AG09319 (cell line): ENCODE measurements around the gene ADPRH.
A peak's percentile ranks its signal among the peaks of the same experiment; 100 is the strongest.

Experiments used
- DNase-seq: peaks from one replicate; pipeline ENCODE4 v3.0.0-alpha.2; 2010; ENCODE audit warnings: low read depth; ENCODE audit errors: extremely low read depth
- TF ChIP-seq, protein P1 (sequence below): IDR thresholded peaks from 2 replicates; pipeline ENCODE4 v1.5.1; 2011; ENCODE audit warnings: low read depth, mild to moderate bottlenecking, inconsistent platforms, low read length, moderate library complexity

Gene ADPRH

DNA sequence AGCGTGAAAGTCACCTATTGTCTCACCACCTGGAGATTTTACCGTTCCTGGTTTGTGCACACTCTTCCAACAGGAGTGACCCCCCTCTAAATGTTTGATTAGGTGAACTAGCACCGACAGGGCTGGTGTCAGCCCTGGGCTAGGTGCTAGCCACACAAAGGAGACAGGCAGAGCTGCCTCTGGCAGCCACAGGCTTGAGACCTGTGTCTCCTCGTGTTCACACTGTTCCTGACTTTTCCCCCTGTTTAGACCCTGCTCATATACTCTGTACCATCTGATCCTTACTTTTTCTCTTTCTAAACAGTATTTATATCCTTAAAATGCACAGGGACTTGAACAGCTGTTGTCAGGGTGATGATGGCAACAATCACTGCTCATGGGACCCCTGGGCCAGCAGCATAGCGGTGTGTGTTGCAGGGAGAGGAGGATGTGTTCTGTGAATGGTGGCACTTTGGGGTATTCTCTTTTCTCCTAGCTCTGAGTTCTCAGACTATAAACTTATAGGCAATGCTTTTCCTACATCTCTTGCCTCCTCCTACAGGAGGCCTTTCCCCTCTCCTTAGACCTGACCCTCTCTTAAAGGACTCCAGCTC, 25.4 kb upstream of the ADPRH start:
- DNase-seq, result no peak
- TF ChIP-seq, protein P1, sequence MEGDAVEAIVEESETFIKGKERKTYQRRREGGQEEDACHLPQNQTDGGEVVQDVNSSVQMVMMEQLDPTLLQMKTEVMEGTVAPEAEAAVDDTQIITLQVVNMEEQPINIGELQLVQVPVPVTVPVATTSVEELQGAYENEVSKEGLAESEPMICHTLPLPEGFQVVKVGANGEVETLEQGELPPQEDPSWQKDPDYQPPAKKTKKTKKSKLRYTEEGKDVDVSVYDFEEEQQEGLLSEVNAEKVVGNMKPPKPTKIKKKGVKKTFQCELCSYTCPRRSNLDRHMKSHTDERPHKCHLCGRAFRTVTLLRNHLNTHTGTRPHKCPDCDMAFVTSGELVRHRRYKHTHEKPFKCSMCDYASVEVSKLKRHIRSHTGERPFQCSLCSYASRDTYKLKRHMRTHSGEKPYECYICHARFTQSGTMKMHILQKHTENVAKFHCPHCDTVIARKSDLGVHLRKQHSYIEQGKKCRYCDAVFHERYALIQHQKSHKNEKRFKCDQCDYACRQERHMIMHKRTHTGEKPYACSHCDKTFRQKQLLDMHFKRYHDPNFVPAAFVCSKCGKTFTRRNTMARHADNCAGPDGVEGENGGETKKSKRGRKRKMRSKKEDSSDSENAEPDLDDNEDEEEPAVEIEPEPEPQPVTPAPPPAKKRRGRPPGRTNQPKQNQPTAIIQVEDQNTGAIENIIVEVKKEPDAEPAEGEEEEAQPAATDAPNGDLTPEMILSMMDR, result no peak

DNA sequence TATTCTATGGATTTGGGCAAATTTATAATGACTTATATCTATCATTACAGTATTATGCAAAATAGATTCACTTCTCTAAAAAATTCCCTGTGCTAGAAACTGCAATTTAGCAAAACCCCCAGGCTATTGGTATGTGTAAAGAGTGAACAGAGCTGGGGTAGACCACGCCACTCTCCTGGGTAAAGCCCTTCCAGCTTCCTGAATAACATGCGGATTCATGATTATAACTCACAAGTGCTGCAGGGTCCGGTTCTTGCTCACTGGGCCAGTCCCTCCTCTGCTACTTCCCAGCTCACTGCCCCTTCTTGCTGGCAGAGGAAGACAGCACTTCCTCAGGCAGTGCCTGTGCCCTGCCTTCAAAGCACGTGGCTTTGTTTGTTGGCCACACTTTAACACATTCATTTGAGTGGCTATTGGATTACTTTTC, 24.0 kb upstream of the ADPRH start:
- DNase-seq, result no peak
- TF ChIP-seq, protein P1, result no peak

DNA sequence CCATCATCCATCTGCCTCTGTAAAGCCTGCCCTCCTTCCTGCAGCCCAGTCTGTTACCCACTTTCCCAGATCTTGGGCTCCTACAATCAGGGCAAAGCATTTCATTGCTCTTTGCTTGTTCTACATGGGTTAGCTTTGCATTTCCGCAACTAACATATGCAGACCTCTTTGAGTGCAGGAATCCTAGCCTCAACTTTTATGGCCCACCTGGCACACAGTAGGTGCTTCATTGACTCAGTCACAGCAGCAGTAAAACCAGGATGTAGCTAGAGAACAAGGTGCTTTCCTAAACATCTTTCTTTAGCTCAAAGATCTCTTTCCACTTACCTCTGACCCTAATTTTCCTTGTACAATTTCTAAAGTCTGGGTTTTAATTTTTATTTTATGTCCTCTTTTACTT, 23.4 kb upstream of the ADPRH start:
- DNase-seq, result no peak
- TF ChIP-seq, protein P1, result no peak

DNA sequence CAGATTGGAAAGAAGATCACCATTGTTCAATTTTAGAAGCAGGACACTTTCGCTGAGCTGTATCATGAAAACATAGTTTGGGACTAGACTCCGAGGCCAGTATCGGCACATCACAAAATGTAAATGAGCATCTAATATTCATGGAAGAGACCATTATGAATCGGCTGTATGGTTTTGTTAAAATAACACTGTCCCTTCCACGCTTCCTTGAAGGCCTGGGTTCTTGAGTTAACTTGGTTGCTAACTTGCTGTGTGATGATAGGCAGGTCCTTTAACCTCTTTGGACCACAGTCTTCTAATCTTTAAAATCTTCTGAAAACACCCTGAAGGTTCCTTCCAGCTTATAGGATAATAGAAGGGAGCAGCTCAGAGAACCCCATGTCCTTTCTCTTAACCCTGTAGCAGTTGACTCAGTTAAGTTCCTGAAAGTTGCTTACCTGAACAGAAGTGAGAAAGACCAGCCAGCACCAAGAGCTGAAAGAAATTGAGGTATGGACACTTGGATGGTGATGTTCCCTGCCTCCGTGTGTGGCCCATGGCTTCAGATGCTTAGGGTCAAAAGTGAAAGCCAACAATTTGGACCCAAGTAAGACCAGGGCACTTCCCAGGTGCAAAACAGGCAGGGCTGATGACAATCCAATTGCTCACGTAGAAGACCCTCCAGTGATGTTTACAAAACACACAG, 22.0 kb upstream of the ADPRH start:
- DNase-seq, result no peak
- TF ChIP-seq, protein P1, result no peak

DNA sequence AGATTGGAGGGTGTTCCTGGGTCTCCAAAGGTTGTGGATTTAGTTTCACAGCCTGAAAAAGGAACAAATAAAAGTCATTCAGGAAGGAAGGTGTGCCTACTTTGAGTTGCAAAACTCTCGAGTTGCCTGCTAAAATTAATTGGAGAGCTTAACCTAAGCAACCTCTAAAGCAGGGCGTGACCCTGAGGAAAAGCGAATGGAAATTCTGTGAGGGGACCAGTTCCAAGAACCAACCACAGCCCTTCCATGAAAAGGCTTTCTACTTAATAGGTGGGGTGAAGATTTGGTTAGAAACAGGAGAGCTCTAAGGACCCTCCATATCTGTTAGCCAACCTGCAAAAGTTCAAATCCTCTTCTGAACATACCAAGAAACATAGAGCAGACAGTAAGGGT, 21.4 kb upstream of the ADPRH start:
- no peak for DNase-seq
- TF ChIP-seq, protein P1, result no peak

DNA sequence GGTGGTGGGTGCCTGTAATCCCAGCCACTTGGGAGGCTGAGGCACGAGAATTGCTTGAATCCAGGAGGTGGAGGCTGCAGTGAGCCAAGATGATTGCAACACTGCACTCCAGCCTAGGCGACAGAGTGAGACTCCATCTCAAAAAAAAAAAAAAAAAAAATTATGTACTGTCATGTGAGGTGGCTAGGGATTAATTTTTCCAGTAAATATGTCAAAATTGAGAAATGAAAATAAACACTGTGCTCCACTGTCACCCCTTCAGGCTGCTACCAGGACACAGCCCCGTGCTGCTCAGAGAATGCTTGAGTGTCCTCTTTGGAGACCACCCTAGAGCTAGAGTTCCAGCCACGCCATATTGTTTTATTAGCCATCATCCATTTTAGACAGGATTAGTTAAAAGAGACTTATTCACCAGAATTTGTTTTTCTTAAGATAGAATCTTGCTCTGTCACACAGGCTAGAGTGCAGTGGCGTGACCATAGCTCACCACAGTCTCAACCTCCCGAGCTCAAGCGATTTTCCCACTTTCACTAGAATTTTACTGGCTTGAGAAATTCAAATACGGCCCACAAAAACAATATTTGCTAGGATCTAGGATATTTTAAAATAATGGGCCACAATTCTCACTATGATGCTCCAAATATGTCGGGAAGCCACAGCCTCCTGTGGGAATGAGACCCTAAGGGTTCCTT, 20.5 kb upstream of the ADPRH start:
- TF ChIP-seq, protein P1, result no peak
- no peak for DNase-seq

DNA sequence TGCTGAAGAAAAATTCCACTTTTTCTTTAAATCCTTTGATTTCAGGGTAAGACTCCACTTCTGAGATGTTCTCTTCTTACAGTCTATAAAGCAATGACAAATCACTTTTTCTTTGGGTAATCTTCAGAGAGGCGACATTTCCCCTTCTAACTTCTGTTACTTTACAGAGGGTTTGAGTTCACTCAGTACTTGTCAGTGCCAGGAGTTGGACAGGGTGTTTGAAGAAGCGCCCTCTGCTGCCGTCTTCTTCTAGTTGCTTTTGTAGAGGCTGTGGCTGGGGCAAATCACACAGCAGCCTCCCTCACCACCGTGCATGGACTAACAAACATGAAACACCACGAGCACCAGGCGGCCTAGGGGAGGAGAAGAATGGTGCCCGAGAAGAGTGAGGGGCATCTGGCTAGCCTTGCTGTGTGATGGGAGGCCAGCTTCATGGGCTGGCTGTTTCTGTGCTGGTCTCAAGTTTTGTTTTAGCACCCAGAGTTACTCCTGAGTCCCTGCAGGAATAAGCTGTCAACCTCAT, 19.8 kb upstream of the ADPRH start, which contains the start of gene CD80:
Gene CD80, minus strand, starts transcription at position 174 of the 523 bp plus-strand sequence. CDS start 1,886 bp downstream, outside the sequence.
- peak; percentile 10 for DNase-seq
- TF ChIP-seq, protein P1, result peak; percentile 46
